Fibroblast of skin of left biceps (primary cell): ENCODE data around the gene LRRC41.
"Not testable (repeated sequence)": the region's sequence is repeated elsewhere in the genome, so short reads cannot be mapped to it uniquely, and the experiment has no call there.

Source experiments
- DNase-seq, 2 experiments: peaks; one replicate each; pipeline ENCODE4 v3.0.0-alpha.2; 2013; ENCODE audit warnings: low read depth in 2 of 2

Gene LRRC41

GRCh38 chr1:46244656-46245371, 58.6 kb downstream of the LRRC41 start:
- DNase-seq, result no peak

DNA sequence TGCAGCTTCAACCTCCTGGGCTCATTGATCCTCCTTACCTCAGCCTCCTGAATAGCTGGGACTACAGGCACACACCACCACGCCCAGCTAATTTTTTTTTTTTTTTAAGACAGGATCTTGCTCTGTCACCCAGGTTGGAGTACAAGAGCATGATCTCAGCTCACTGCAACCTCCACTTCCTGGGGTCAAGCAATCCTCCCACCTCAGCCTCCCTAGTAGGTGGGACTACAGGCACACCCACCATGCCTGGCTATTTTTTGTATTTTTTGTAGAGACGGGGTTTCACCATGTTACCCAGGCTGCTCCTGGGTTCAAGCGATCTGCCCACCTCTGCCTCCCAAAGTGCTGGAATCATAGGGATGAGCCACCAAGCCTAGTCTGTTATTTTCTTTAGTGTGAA, 59.6 kb downstream of the LRRC41 start:
- not testable (repeated sequence) for DNase-seq

DNA sequence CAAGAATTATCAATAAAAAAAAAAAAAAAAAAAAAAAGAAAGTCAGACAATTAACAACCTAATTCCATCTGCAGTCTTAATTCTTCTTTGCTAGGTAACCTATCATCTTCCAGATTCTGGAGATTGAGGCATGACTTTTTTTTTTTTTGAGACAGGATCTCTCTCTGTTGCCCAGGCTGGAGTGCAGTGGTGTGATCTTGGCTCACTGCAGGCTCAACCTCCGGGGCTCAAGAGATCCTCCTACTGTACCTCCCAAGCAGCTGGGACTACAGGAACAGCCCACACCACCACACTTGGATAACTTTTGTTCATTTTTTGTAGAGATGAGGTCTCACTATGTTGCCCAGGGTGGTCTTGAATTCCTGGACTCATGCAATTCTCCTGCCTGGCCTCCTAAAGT, 60.5 kb downstream of the LRRC41 start:
- no peak for DNase-seq

GRCh38 chr1:46241733-46242132, 61.7 kb downstream of the LRRC41 start:
- DNase-seq, result not testable (repeated sequence)

DNA sequence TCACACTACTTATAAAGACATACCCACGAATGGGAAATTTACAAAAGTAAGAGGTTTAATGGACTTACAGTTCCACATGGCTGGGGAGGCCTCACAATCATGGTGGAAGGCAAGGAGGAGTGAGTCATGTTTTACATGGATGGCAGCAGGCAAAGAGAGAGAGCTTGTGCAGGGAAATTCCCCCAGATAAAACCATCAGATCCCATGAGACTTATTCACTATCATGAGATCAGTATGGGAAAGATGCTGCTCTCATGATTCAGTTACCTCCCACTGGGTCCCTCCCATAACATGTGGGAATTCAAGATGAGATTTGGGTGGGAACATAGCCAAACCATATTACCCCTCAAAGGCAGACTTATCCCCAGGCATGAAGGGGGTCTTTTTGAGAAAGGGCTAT, 64.6 kb downstream of the LRRC41 start:
- DNase-seq, result peak in 1 of 2 experiments; percentile 19

DNA sequence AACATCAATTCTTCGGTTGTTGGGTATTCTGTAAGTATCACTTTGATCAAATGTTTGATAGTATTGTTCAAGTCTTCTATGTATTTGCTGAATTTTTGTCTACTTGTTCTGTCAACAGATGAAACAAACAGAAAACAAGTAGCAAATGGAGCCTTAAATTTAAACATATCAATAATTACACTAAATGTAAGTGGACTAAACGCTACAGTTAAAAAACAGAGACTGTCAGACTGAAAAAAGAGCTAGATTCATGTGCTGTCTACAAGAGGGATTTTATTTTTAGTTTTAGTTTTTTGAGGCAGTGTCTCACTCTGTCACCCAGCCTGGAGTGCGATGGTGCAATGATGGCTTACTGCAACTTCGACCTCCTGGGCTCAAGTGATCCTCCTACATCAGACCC, 66.5 kb downstream of the LRRC41 start:
- DNase-seq, result no peak

GRCh38 chr1:46231231-46231630, 72.2 kb downstream of the LRRC41 start:
- DNase-seq, result not testable (repeated sequence)
